GM12878 (cell line): ENCODE results near the gene CTNNA1.

Source experiments
- ATF2 ChIP-seq: IDR thresholded peaks from 2 replicates; pipeline ENCODE4 v1.6.1; 2012; ENCODE audit warnings: low read length, inconsistent platforms
- CEBPB ChIP-seq, 2 experiments: fragments of 150-350 bp in 1 of 2; IDR thresholded peaks; 2 replicates each; pipeline ENCODE4 v1.6.1; 2012 to 2014; ENCODE audit warnings: low read depth in 2 of 2, low read length in 2 of 2, borderline replicate concordance in 1 of 2, inconsistent platforms in 1 of 2
- CTCF ChIP-seq, 3 experiments: IDR thresholded peaks in 2 of 3; conservative IDR thresholded peaks in 1 of 3; 2 replicates each; pipeline ENCODE4 v1.5.1; 2011; ENCODE audit warnings: low read depth in 3 of 3, low read length in 3 of 3, mild to moderate bottlenecking in 3 of 3, control low read depth in 2 of 3, moderate library complexity in 2 of 3, inconsistent platforms in 1 of 3, mixed read lengths in 1 of 3; ENCODE audit not compliant: control insufficient read depth in 2 of 3, insufficient read depth in 1 of 3; ENCODE audit errors: extremely low read depth in 1 of 3
- FOXK2 ChIP-seq: fragments of 450-650 bp; IDR thresholded peaks from 2 replicates; pipeline ENCODE4 v1.6.1; 2017; ENCODE audit warnings: mild to moderate bottlenecking, moderate library complexity
- KAT2A ChIP-seq: conservative IDR thresholded peaks from 2 replicates; pipeline ENCODE4 v1.6.1; 2011; ENCODE audit warnings: low read depth, low read length; ENCODE audit not compliant: control insufficient read depth
- POLR2AphosphoS5 ChIP-seq: IDR thresholded peaks from 2 replicates; pipeline ENCODE4 v1.6.1; 2011; ENCODE audit warnings: mild to moderate bottlenecking, low read length, inconsistent platforms
- ZNF384 ChIP-seq: IDR thresholded peaks from 2 replicates; pipeline ENCODE4 v1.6.1; 2012; ENCODE audit warnings: low read depth, mild to moderate bottlenecking, low read length, improper control_type of control experiment, borderline replicate concordance

- TF ChIP-seq POLR2AphosphoS5 (no peak), CTCF (IDR thresholded peaks at IDR 0.05 in 2 of 3, conservative IDR thresholded peaks at IDR 0.05 in 1 of 3; ENCODE audit: control insufficient read depth in 2 of 3, extremely low read depth in 1 of 3, insufficient read depth in 1 of 3, low read depth in 3 of 3, low read length in 3 of 3) (no peak), ZNF384 (no peak), KAT2A (no peak), ATF2 (no peak), FOXK2 (no peak), CEBPB (IDR thresholded peaks at IDR 0.05; ENCODE audit: borderline replicate concordance in 1 of 2, low read depth in 2 of 2, low read length in 2 of 2) (no peak)
Observed at GRCh38 chr5:138745268-138745667, 8.0 kb upstream of the CTNNA1 start.
